Parathyroid adenoma (tissue), 2 donors: ENCODE measurements around the gene SH2D3A.

Experiments used
- H2AFZ ChIP-seq: fragments of 300-600 bp; sonication (generic); one replicate; pipeline ENCODE4 v1.7.0; 2017; ENCODE audit warnings: antibody characterized with exemption, mild to moderate bottlenecking
- H3K27ac ChIP-seq: fragments of 300-600 bp; sonication (generic); one replicate; pipeline ENCODE4 v1.7.0; 2017
- H3K27me3 ChIP-seq: fragments of 300-600 bp; sonication (generic); one replicate; pipeline ENCODE4 v1.7.0; 2017; ENCODE audit warnings: low read length; ENCODE audit not compliant: control insufficient read depth, insufficient read depth
- H3K36me3 ChIP-seq: fragments of 300-600 bp; sonication (generic); one replicate; pipeline ENCODE4 v1.7.0; 2017; ENCODE audit warnings: low read length; ENCODE audit not compliant: control insufficient read depth, insufficient read depth
- H3K4me1 ChIP-seq: fragments of 300-600 bp; sonication (generic); one replicate; pipeline ENCODE4 v1.7.0; 2017; ENCODE audit warnings: control low read depth
- H3K4me2 ChIP-seq: fragments of 300-600 bp; sonication (generic); one replicate; pipeline ENCODE4 v1.7.0; 2017; ENCODE audit warnings: low read length
- H3K4me3 ChIP-seq: fragments of 300-600 bp; sonication (generic); one replicate; pipeline ENCODE4 v1.7.0; 2017; ENCODE audit warnings: low read depth, low read length
- H3K79me2 ChIP-seq: fragments of 300-600 bp; sonication (generic); one replicate; pipeline ENCODE4 v1.7.0; 2017; ENCODE audit warnings: control low read depth
- H3K9ac ChIP-seq: fragments of 300-600 bp; sonication (generic); one replicate; pipeline ENCODE4 v1.7.0; 2017; ENCODE audit warnings: mild to moderate bottlenecking
- H3K9me3 ChIP-seq: fragments of 300-600 bp; sonication (generic); one replicate; pipeline ENCODE4 v1.7.0; 2017; ENCODE audit warnings: low read length; ENCODE audit not compliant: control insufficient read depth
- CTCF ChIP-seq: fragments of 300-600 bp; sonication (generic); IDR thresholded peaks from one replicate; pipeline ENCODE4 v1.7.0; 2017; ENCODE audit warnings: antibody characterized with exemption, mild to moderate bottlenecking
- donor health status: primary hyperparathyroidism.

The SH2D3A gene

GRCh38 chr19:6707658-6708018 is 59.6 kb downstream of the SH2D3A start:
- Histone ChIP-seq H2AFZ (no peak overlapping the region), H3K4me2 (no peak overlapping the region), H3K4me1 (no peaks in the 10 kb centered on the region), H3K79me2 (no peaks in the 10 kb centered on the region), H3K36me3 (no peaks in the 10 kb centered on the region), H3K27ac (no peak overlapping the region), H3K27me3 (no peaks in the 10 kb centered on the region), H3K9me3 (no peaks in the 10 kb centered on the region), H3K4me3 (no peak overlapping the region), H3K9ac (no peak overlapping the region)
- TF ChIP-seq CTCF, result no peak

- H2AFZ ChIP-seq, result no peak overlapping the region
- H3K79me2 ChIP-seq, result no peaks in the 10 kb centered on the region
- no peak for TF ChIP-seq CTCF
- H3K4me3 ChIP-seq, result no peak overlapping the region
- H3K36me3 ChIP-seq, result no peaks in the 10 kb centered on the region
- H3K9me3 ChIP-seq, result no peaks in the 10 kb centered on the region
- H3K4me2 ChIP-seq, result no peak overlapping the region
- no peak overlapping the region for H3K9ac ChIP-seq
- no peaks in the 10 kb centered on the region for H3K4me1 ChIP-seq
- H3K27ac ChIP-seq, result no peak overlapping the region
- no peaks in the 10 kb centered on the region for H3K27me3 ChIP-seq
Measured at GRCh38 chr19:6707011-6707657, 60.1 kb downstream of the SH2D3A start.

GRCh38 chr19:6706633-6706958 is 60.6 kb downstream of the SH2D3A start:
- H3K36me3 ChIP-seq, result no peaks in the 10 kb centered on the region
- H3K27me3 ChIP-seq, result no peaks in the 10 kb centered on the region

GRCh38 chr19:6705931-6706632 is 61.2 kb downstream of the SH2D3A start:
- Histone ChIP-seq H3K27me3 (no peaks in the 10 kb centered on the region), H3K9me3 (no peaks in the 10 kb centered on the region), H3K4me3 (no peak overlapping the region), H3K4me2 (no peak overlapping the region), H2AFZ (no peak overlapping the region), H3K4me1 (no peaks in the 10 kb centered on the region), H3K36me3 (no peaks in the 10 kb centered on the region), H3K9ac (no peak overlapping the region), H3K27ac (no peak overlapping the region), H3K79me2 (no peaks in the 10 kb centered on the region)
- no peak for TF ChIP-seq CTCF

More at GRCh38 chr19:6706633-6706958, 60.6 kb downstream of the SH2D3A start:
- H3K4me1 ChIP-seq, result no peaks in the 10 kb centered on the region
- H3K4me3 ChIP-seq, result no peak overlapping the region
- H3K79me2 ChIP-seq, result no peaks in the 10 kb centered on the region
- H3K9ac ChIP-seq, result no peak overlapping the region
- H2AFZ ChIP-seq, result no peak overlapping the region
- no peak for TF ChIP-seq CTCF
- no peak overlapping the region for H3K4me2 ChIP-seq
- no peaks in the 10 kb centered on the region for H3K9me3 ChIP-seq
- H3K27ac ChIP-seq, result no peak overlapping the region
